GM12864 (cell line): ENCODE measurements around the gene NUP155.
"Not testable (repeated sequence)": the region's sequence is repeated elsewhere in the genome, so short reads cannot be mapped to it uniquely, and the experiment has no call there.

Experiments
- DNase-seq: peaks from one replicate; pipeline ENCODE4 v3.0.0-alpha.2; 2011; ENCODE audit warnings: low read depth
- H3K4me3 ChIP-seq: 2 replicates; pipeline ENCODE4 v1.5.1; 2011; ENCODE audit warnings: mild to moderate bottlenecking, low read depth, low read length, control low read depth
- TF ChIP-seq, protein P1 (sequence below): IDR thresholded peaks from 2 replicates; pipeline ENCODE4 v1.5.1; 2011; ENCODE audit warnings: low read depth, mild to moderate bottlenecking, moderate library complexity, low read length, control low read depth, inconsistent platforms; ENCODE audit errors: missing control alignments

NUP155 gene

DNA sequence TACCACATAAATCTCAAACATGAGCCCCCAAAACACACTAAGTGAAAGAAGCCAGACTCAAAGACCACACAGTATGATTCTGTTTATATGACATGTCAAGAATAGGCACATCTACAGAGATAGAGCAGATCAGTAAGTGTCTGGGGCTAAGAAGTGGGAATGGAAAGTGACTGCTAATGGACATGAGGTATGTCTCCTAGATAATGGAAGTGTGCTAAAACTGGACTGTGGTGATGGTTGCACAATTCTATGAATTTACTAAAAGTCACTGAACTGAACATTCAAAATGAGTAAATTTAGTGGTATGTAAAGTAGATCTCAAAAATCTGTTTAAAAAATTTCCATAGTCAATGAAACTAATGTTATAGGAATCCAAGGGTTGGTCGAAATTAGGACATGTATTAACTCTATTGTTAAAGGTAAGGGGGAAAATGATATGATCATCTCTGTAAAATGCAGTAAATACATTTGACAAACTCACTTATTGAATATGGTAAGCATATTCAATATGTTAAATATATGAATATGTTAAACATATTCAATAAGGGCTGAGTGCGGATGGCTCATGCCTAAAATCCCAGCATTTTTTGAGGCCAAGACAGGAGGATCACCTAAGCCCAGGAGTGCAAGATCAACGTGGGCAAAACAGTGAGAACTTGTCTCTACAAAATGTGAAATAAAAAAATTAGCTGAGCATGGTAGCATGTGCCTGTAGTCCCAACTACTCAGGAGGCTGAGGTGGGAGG is 51.7 kb downstream of the NUP155 start:
- TF ChIP-seq, protein P1, sequence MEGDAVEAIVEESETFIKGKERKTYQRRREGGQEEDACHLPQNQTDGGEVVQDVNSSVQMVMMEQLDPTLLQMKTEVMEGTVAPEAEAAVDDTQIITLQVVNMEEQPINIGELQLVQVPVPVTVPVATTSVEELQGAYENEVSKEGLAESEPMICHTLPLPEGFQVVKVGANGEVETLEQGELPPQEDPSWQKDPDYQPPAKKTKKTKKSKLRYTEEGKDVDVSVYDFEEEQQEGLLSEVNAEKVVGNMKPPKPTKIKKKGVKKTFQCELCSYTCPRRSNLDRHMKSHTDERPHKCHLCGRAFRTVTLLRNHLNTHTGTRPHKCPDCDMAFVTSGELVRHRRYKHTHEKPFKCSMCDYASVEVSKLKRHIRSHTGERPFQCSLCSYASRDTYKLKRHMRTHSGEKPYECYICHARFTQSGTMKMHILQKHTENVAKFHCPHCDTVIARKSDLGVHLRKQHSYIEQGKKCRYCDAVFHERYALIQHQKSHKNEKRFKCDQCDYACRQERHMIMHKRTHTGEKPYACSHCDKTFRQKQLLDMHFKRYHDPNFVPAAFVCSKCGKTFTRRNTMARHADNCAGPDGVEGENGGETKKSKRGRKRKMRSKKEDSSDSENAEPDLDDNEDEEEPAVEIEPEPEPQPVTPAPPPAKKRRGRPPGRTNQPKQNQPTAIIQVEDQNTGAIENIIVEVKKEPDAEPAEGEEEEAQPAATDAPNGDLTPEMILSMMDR = no peak
- DNase-seq = no peak
- H3K4me3 ChIP-seq = no peak overlapping the region

DNA sequence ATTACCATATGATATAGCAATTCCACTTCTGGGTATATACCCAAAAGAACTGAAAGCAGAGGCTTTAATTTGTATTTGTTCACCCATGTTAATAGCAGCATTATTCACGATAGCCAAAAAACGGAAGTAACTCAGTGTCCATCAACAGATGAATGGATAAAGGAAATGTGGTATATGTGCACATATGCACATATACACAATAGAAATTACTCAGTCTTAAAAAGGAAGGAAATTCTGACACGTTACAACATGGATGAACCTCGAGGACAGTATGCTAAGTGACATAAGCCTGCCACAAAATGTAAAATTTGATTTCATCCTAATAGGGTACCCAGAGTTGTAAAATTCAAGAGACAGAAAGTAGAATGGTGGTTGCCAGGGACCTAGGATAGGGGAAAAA is 54.9 kb downstream of the NUP155 start:
- no peak overlapping the region for H3K4me3 ChIP-seq
- no peak for DNase-seq
- TF ChIP-seq, protein P1 = no peak

DNA sequence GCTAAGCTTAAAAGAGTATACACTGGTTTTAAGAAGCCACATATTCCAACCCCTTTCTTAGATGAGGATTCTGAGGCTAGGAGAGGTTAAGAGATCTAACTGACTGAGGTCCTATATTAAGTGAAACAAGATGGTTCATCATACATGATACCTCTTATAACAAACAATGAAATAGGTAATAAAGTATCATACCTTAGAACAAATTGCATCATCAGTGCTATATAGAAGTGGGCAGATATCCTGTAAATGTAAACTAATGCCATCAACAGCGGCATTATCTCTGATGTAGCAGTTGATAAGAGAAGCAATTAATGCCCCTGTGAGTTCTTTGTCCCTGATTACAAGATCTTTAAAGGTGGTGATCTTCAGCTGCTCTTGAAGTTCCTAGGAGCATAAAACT is 60.5 kb downstream of the NUP155 start:
- TF ChIP-seq, protein P1 = no peak
- H3K4me3 ChIP-seq = no peak overlapping the region
- DNase-seq = no peak

DNA sequence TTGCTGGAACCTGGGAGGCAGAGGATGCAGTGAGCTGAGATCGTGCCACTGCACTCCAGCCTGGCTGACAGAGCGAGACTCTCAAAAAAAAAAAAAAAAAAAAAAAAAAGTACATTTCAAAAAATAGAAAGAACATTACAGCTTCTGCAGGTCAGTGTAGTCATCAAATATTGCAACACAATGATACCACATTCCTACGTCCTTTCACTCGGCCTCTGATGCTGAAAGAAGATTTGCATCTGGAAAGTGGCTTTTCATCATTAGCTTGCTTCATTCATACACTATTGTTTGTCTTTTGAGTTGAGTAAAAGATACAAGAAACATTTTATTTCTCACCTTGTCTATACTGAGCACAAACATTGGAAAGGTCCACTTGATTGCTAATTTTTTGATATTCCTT is 62.1 kb downstream of the NUP155 start:
- TF ChIP-seq, protein P1 = no peak
- no peak overlapping the region for H3K4me3 ChIP-seq
- DNase-seq = no peak

DNA sequence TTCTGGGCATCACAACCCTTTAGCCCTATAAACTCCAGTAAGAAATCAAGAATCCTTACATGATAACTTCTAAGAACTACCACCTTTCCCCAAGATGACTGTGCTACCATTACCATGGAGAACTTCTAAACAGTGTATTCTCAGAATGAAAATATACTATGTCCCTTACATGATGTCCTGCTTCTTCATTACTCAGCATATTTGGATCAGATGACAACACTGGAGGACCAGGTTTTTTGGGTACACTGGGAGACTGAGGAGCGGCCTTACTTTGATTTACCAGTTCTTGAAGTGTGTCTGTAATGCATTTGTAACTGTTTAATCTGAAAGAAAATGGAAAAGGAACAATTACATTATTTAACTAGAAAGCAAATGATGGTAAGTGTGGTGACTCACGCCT is 66.0 kb downstream of the NUP155 start:
- H3K4me3 ChIP-seq = no peak overlapping the region
- no peak for DNase-seq
- TF ChIP-seq, protein P1 = no peak

DNA sequence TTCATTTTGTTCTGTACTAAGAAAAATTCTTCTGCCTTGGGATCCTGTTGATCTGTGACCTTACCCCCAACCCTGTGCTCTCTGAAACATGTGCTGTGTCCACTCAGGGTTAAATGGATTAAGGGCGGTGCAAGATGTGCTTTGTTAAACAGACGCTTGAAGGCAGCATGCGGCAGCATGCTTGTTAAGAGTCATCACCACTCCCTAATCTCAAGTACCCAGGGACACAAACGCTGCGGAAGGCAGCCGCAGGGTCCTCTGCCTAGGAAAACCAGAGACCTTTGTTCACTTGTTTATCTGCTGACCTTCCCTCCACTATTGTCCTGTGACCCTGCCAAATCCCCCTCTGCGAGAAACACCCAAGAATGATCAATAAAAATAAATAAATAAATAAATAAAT is 74.6 kb downstream of the NUP155 start:
- H3K4me3 ChIP-seq, DNase-seq: not testable (repeated sequence)

DNA sequence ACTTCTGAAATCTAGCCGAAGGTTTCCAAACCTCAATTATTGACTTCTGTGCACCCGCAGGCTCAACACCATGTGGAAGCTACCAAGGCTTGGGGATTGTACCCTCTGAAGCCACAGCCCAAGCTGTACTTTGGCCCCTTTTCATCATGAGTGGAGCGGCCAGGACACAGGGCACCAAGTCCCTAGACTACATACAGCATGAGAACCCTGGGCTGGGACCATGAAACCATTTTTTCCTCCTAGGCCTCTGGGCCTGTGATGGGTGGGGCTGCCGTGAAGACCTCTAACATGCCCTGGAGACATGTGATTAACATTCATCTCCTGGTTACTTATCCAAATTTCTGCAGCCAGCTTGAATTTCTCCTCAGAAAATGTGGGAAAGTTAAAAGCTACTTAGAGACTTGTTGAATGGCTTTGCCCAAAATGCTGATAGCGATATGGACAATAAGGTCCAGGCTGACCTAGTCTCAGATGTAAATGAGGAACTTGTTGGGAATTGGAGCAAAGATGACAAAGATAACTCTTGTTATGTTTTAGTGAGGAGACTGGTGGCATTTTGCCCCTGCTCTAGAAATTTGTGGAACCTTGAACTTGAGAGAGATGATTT is 87.6 kb downstream of the NUP155 start:
- H3K4me3 ChIP-seq = no peak overlapping the region
- DNase-seq = no peak
- TF ChIP-seq, protein P1 = no peak
